GM21381 (cell line): ENCODE measurements around the gene STX18.

Source experiments
- ATAC-seq: cut with Tn5 transposase; IDR thresholded peaks from one replicate; pipeline ENCODE4 v1.9.1; 2021; ENCODE audit warnings: mild to moderate bottlenecking, moderate library complexity; ENCODE audit not compliant: unreplicated experiment

STX18 gene

DNA sequence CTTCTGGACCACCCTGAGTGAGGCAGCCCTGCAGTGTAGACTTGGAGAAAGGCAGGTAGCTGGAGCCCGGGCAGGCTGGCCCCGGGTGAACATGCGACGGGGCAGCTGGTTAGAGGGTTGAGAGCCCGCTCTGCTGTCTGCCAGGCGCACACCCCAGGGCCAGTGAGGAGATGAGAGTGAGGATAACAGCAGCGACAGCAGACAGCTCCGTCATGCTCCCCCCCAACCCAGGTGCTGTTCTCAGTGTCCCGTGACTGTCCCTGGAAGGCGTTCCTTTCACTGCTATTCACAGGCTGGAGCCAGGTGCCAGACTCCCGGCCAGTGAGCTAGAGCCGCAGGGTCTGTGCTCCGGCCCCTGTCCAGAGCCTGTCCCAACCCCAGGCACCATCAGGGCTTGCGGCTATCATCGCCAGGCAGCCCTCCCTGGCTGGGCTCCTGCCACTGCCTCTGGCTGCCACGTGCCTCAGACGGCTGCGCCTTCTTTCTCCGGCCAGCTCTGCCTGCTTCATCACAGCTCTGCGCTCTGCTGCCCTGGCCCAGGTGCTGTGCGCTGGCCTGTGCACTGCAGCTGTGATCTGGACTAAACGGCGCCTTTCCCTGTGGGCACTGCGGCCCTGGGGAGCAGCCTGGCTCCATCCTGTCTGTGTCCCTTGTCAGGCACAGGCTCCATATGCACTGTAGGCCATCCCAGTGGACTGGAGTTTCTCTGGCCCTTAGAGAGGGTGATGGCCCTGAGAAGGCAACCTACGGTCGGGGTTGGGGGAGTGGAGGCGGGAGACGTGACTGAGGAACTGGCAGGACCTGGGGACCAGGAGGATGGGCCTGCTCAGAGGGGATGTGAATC, 135.2 kb downstream of the STX18 start:
- ATAC-seq, result no peak

DNA sequence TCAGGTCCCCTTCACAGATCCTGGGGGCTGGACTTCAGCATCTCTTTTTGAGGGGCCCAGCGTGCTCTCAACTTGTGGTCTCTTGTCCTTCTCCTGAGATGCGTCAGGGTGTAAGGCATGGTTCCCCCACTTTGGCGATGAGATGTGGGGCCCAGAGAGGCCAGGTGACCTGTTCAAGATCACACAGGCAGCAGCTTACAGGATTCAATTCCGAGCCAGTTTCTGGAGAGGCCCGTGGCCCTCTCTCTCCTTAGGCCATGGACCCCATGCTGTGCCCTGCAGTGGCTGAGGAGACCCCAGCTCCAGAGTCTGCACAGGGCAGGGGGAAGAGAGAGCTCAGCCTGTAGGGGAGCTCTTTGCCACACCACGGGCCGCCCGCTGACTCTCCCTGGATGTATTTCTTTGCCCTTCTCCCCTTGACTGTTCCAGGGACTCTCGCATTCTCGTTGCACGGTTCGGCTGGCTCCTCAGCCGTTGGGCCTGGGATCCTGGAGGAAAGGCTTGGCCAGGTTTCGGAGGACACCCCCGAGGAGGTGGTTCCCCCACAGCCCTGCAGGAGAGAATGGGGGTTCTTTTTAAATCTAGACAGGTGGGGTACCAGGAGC, 136.4 kb downstream of the STX18 start:
- no peak for ATAC-seq

DNA sequence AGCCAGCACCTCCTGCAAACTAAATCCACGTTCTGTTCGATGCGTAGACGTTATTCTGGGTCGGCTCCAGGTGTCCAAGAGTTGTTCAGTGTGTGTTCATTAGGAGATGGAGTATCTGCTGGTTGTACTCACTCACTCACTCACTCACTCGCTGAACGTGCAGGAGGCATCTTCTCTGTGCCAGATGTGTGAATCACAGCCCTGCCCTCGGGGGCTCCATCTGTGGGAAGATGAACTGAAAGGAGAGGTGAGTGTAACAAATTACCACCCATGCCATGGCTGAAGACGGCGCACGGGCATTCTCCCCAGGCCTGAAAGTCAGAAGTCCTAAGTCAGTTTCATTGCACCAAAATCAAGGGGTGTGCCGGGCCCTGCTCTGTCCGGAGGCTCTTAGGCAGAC, 138.9 kb downstream of the STX18 start:
- no peak for ATAC-seq

DNA sequence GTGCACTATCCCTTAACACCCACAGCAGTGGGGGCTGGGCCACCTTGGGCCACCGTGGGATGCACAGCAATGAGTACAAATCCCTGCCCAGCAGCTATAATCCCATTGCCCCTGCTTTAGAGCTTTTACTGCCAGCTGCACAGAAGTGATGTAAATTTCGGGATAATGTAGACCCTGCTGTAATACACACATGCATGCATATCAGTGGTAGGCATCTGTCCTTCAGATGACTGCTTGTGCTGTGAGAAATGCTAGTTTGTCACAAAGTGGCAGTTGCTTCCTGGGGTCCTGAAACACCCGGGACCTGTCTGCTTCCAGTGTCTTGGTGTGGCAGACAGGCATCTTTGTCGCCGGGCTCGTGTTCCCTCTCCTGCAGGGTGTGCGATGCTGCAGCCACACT, 140.8 kb downstream of the STX18 start:
- ATAC-seq, result no peak

DNA sequence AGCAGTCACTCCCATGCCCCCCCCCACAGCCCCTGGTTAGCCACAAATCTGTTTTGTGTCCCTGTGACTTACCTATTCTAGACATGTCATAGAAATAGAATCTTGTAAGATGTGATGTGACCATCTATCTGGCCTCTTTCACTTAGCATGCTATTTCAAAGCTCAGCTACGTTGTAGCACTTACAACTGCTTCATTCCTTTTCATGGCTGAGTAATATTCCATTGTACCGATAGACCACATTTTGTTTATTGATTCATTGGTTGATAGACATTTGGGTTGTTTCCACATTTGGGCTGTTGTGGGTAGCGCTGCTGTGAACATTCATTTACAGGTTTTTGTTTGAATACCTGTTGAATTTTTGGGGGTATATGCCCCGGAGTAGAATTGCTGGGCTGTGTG, 143.4 kb downstream of the STX18 start:
- ATAC-seq, result no peak

DNA sequence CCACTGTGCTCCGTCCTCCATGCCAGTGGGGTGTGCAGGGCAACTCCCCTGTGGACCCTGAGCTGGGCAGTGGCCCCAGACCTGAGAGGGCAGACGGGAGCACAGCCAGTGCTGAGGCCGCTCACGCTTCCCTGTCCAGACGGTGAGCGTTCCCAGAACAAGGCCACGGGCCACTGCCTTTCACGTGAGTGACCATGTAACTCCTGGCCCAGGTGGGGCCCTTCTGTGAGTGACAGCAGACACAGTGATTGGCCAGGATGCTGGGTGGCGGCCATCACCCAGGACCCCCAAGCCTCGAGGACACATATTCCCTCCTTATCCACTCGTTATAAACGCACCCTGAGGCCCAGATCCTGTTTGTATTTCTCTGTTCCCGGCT, 144.4 kb downstream of the STX18 start:
- no peak for ATAC-seq

DNA sequence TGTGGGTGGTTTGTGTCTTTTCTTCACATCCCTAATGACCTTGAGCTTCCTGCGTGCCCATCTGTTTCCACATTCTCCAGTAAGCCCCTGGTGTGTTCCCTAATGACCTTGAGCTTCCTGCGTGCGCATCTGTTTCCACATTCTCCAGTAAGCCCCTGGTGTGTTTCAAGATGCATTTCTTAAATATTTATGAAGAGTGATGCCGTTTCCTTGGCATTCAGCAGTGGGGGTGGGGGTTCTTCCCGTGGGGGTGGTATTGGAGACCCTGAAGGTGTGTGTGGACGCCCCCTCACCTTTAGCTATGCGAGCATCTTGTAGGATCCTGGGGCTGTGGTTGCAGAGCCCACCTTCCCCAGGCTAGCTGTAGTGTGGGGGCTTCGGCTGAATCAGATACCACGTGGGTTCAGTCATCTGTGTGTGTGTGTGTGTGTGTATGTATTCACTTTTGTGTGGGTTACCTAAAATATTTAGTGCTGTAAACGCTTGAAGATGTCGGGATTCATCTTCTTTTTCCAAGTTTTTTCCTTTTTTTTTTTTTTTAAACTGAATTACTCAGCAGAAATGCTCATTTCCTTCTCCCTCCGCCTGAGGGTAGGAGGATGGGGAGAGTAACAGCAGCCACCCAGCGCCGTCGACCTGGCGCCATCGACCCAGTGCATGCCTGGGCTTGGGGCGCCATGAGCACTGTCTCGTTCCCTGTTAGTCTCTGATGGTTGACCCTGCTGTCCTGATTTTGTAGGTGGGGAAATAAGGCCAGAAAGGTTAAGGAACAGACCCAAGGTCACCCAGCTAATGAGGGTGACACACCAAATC, 145.0 kb downstream of the STX18 start:
- no peak for ATAC-seq

DNA sequence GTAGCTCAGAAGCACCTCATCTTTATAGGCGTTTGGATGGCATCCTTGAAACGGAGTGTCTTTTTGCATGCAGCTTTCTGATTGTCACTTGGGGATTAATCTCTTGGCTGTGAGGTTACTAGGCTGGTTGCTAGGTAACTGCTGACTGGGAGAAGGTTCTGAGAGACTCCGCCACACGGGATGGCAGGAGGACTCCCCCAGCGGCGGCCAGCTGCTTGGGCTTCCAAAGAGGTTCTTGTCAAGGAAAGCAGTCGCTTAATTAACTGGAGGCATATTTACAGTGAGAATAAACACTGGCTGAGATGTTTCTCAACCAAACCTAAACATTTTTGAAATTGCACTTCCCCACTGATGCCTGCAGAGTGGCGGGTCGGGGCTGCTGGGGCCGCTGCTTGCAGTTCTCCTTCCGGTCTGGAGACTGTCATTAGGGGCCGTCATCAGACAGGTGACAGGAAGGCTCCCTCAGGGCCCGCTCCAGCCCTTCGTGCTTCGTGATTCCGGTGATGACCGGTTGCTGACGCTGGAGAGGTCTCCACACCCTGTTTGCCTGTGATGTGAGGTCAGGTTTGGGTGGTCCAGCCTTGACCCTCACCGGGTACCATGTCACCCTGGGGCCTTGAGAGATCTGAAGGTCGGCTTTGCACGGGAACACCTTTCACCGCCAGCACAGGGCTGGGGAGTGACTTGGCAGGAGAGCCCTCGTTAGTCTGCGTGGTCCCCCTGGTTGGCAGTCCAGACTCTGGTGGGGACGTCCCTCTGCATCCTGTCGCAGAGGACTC, 145.8 kb downstream of the STX18 start:
- ATAC-seq, result no peak

DNA sequence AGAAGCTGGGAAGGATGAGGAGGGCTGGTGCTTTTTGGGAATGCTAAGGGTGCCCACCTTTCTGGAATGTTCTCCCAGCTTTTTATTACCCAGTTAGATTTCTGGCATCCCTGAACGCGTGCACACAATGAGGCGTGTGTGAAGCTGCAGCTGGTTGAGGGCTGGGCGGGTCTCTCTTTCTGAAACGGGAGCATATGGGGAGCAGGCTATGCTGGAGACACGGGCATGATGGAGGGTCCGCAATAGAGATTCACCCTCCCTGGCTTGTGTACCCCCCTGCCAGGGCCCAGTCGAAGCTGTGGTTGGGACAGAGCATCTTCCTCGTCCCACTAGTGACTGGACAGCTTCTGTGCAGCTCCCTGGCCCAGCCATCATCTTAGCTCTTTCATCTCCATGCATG, 146.5 kb downstream of the STX18 start:
- ATAC-seq, result no peak

DNA sequence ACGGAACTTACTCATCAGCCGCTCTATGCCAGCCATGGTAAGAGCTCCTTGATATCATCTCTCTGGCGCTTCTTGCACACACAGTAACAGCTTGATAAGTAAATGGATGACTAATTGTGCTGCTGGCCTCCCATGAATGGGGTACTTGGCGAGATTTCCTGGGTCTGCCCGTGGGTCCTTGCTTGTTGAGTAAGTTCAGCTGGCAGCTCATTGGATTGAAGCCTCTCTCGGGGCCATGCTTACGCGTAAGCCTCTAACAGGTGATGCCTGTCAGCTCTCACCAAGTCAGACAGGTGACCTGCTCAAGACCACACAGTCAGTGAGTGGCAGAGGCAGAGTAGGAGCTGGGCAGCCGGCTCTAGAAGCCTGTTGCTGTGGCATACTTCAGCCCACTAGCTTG, 147.2 kb downstream of the STX18 start:
- ATAC-seq, result no peak

DNA sequence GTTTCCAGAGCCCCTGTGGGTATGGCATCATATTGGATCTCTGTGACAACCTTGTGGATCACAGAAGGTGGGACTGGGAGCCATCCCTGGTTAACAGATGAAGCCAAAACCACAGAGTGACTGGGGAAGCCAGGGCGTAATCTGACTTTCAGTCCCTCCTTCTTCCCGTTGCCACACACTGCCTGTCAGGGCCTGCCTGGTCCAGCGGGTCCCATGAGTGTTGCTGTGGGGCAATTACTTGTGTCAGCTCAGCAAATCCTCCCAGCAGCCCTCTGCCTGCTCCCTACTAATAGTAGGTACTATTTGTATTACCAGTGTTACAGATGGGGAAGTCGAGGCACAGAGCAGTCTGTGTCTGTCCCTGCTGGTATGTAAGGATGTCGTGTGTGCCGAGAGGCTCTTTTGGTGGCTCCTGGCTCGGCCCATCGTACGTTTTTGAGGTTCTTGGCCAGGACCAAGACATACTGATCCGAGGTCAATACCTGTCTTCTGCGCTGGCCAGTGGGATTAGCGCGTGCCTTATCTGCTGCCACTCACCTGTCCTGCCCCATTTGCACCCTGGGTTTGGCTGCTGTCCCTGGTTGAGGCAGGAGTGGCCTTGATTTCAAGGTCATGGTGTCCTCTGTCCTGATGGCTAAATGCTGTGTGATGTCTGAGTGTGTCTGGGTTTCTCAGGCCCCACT, 149.2 kb downstream of the STX18 start:
- ATAC-seq, result no peak

DNA sequence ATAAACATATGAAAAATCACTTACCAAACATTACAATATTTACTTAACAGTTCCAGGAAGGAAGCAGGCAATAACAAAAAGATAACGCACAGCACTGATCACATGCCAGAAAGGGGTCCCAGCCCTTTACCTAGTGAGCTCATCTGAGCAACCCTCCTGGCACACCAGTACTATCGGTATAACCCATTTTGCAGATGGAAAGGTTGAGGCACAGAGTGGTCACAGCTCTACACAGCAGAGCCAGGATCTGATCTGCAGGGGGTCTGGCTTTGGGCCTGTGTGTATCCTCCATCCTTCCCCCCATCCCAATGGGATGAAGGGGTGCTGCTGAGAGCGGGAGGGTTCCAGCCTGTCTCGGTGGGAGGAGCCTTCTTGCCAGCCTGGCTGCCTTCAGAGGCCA, 150.0 kb downstream of the STX18 start:
- no peak for ATAC-seq

DNA sequence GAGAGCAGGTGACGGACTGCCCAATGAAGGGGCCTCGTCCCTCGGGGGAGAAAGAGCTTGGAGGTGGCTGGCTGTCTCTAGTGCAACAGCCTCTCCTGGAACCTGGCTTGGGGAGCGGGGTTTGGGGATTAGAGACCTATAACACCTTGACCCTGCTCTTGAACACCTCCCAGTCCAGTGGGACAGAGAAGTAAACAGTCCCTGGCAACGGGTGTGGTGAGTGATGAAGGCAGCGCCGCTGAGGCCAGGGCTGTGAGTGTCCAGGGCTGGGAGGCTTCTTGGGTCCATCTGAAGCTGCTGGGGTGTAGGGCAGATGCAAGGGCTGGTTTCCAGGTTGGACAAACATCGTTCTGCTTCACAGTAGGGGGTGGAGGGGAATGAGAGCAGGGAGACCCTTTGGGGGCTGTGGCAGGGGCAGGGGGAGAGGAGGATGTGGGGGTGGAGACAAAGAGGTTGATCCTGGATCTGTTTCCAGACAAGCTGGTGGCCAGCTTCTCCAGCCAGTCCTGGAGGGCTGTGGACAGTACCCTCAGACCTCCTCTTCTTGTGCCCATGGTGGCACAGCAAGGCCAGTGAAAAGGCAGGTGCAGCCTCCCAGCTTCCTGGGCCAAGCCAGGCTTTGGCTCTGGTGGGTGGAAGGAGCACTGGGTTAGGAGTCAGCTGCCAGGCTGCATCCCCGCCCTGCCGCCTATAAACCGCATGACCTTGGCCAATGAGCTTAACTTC, 151.2 kb downstream of the STX18 start:
- no peak for ATAC-seq

DNA sequence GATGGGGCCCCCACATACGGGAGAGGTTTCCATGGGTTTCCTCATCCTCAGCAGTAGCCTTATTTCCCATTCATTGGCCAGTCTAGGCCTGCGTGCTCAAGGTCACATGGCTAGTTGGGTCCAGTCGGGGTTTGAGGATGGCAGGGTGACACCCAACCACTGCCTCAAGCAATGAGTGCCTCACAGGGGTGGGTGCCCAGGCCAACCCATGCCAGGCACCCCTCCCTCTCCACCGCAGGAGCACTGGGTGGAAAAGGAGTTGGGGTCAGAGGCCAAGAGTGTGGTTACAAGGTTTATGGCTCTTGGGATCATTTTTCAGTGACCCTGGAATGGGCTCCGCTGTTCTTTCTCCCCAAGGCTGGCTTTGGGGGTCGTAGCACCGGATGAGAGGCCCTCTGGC, 151.8 kb downstream of the STX18 start:
- ATAC-seq, result no peak

DNA sequence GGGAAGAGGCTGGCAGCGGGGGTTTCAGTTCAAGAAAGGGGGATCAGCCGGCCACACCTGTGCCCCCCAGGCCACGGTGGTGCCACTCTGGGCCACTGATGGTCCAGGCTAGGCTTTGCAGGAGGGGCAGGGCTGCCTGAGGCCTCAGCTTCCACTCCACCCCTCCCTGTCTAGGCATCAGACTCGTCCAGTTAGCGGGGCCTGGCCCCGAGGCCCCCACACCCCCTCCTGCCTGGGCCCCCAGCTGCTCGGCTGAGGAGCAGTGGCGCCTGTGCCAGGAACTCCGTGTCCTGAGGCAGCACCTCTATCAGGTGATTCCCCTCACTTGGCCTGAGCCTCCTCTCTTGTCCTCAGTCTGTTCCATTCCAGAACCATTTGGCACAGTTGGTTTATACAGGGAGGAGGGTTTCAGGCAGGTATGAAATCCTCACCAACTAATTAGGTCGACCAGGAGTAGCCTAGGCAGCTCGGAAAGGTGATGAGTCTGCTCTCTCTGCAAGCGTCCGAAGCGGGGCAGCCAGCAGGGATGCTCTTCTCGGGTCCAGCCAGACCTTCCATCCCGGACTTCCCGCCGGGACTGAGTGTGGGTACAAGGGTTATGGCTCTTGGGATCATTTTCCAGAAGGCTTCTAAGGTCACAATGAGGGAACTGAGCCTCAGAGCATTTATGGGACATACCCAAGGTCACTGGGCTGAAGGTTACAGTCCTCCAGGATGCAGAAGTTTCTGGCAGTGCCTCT, 152.8 kb downstream of the STX18 start:
- no peak for ATAC-seq

DNA sequence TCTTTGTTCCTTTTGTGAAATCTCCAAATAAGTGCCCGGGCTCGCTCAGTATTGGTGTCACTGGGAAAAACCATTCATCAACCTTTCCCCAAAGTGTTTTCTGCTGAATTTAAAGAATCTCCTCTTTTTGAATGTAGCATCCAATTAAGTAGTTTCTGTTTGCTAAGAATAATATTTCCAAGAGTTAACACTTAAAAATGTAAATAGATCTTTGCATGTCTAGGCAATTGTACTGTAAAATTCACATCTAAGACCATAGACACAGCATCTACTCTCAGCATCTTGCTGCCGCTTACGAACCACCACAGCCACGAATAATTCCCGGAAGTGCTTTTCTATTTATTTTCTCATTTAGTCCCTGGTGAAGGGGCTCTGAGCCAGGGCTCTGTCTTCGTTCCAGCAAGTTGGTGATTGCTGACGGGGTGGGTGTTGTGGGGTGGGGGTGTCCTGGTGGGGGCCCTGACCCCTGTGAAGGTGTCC, 153.5 kb downstream of the STX18 start:
- ATAC-seq, result no peak

DNA sequence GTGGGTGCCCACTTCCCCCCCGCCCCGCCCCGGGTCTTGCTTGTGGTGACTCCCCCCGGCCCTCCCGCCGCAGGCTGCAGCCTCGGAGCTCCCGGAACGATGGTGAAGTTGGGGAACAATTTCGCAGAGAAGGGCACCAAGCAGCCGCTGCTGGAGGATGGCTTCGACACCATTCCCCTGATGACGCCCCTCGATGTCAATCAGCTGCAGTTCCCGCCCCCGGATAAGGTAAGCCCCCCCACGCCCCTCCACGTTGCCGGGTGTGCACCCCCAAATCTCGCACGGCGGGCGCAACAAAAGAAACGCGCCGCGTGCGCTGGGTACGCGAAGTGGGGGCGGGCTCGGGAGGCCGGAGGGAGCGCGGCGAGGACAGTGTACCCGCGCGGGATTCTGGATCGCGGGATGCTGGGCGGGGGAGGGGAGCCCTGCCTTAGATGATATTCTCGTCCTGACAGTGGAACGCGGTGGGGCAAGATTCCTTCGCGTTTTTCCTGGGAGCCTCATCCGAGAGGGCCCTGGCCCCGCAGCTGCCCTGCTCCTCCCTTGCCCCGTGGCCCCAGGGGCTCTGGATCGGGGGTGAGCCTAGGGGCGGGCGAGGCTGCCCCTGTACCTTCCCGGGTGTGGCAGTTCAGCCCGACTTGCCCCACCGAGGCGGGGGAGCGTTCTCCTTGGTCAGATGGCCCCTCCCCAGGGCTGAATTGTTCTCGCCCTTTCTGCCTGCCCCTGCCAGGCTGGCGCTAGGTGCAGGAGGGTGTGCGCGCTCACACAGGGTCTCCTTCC, 154.1 kb downstream of the STX18 start:
- ATAC-seq, result no peak

DNA sequence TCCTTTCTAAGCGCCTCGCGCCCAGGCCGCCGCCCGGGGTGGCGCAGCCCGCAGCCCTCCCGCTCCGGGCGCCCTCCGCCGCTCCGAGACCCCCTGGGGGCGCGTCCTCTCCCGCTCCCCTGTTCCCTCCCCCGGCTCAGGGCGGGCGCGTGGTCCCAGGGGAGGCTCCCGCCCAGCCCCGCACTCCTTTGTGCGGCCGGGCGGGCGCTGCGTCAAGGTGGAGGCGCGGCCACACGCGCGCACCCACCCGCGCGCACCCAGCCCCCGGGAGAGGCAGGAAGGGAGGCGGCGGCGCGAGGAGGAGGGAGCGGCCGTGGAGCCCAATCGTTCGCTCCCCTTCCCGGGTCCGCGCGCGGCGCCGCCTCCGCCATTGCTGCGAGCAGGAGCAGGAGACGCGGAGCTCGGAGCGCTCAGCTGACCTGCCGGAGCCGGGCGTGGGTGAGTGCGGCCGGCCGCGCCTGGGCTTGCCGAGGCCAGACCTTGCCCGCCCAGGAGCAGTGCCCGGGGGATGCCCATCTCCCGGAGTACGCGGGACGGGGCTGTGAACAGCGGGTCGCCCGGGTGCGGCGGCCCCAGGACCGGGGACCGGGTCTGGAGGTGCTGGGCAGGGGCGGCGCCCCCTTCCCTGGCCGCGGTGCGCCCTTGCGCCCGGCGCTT, 155.0 kb downstream of the STX18 start, which contains the start of gene NSG1:
NSG1 (plus strand) TSS at position 367 of the 657 bp plus-strand sequence. CDS start 528 bp downstream, outside the sequence.
- ATAC-seq, result no peak
